ENCODE results near the gene TMEM247. TPM values are rescaled to one million over a fixed set of nuclear protein-coding genes. Genes with fewer than 3 reads are reported as not detected.
A peak's percentile ranks its signal among the peaks of the same experiment; 100 is the strongest.

Gene TMEM247
- total RNA-seq, 4 donors from 2014 or later: not detected

DNA sequence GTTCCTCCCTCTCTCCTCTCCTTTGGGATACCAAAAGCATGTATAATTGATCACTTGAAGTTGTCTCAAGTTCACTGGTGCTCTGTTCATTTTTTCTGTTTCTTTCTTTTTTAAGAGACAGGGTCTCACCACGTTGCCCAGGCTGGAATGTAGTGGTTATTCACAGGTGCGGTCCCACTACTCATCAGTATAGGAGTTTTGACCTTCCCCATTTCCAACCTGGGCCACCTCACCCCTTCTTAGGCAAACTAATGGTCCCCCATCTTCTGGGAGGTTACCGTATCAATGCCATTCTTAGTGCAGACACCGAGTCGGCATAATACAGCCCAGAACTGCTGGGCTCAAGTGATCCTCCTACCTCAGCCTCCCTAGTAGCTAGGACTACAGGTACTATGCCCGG, 31.3 kb upstream of the TMEM247 start:
- 91 to 96% methylated on average over 6 of the region's 6 CpGs for WGBS, 2 donors
- no peak for TF ChIP-seq CTCF (IDR thresholded peaks at IDR 0.05)
- H3K4me3 ChIP-seq (ENCODE audit: low read depth, poor library complexity, severe bottlenecking): no peak overlapping the region
- intact Hi-C loops (cut with DNase I; ENCODE audit: low total_unique reads): no loop called here
- DNase-seq (ENCODE audit: low spot score in 2 of 2): no peak

GRCh38 chr2:46448641-46449040, 30.7 kb upstream of the TMEM247 start:
- H3K4me3 ChIP-seq (ENCODE audit: low read depth, poor library complexity, severe bottlenecking): no peak overlapping the region
- DNase-seq (ENCODE audit: low spot score in 2 of 2): no peak
- intact Hi-C loops (cut with DNase I; ENCODE audit: low total_unique reads): no loop called here
- TF ChIP-seq POLR2A (IDR thresholded peaks at IDR 0.05) (no peak), CTCF (IDR thresholded peaks at IDR 0.05) (no peak)

GRCh38 chr2:46449700-46450099, 29.7 kb upstream of the TMEM247 start:
- intact Hi-C loops (cut with DNase I; ENCODE audit: low total_unique reads): no loop called here
- TF ChIP-seq CTCF (IDR thresholded peaks at IDR 0.05): no peak
- TF ChIP-seq POLR2A (IDR thresholded peaks at IDR 0.05): no peak

GRCh38 chr2:46451131-46451711, 28.1 kb upstream of the TMEM247 start:
- intact Hi-C loops (cut with DNase I; ENCODE audit: low total_unique reads): no loop called here
- DNase-seq (ENCODE audit: low spot score in 2 of 2): peak in 1 of 2 donors; percentile 51
- WGBS, 2 donors: 44 to 48% methylated on average over 9 of the region's 9 CpGs
- H3K4me3 ChIP-seq (ENCODE audit: low read depth, poor library complexity, severe bottlenecking): no peak overlapping the region
- TF ChIP-seq CTCF (IDR thresholded peaks at IDR 0.05) (no peak), POLR2A (IDR thresholded peaks at IDR 0.05) (no peak)

More at GRCh38 chr2:46449700-46450099, 29.7 kb upstream of the TMEM247 start:
- DNase-seq (ENCODE audit: low spot score in 2 of 2): no peak
- no peak overlapping the region for H3K4me3 ChIP-seq (ENCODE audit: low read depth, poor library complexity, severe bottlenecking)

DNA sequence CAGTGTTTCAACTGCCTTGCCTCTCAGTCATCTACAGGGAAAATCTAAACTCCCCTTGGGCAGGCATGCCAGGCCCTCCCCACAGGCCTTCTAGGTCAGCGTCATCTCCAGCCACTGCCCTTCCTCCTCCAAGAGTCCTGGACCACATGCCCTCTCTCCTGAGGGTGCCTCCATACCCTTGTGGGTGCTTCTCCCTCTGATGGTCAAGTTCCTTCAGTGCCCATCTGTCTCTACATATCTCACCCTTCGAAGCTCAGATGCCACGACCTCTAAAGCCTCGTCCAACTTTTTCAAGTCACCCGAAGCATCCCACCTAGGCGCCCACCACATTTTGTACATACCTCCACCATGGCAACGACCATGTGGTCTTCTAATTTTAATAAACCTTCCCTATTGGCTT, 22.6 kb upstream of the TMEM247 start:
- H3K4me3 ChIP-seq (ENCODE audit: low read depth, poor library complexity, severe bottlenecking): no peak overlapping the region
- intact Hi-C loops (cut with DNase I; ENCODE audit: low total_unique reads): no loop called here
- WGBS, 2 donors: 95 to 96% methylated on average over 7 of the region's 7 CpGs
- no peak for DNase-seq (ENCODE audit: low spot score in 2 of 2)
- no peak for TF ChIP-seq POLR2A (IDR thresholded peaks at IDR 0.05)
- TF ChIP-seq CTCF (IDR thresholded peaks at IDR 0.05): no peak
